K562 (cell line): Measurements from ENCODE around the gene TRAIP. TPM values are rescaled to one million over a fixed set of nuclear protein-coding genes. Genes with fewer than 3 reads are reported as not detected.

Source experiments
- FOXJ3 ChIP-seq: sonication (generic); formaldehyde crosslinking; IDR thresholded peaks from 2 replicates; pipeline ENCODE4 v1.4.0; 2020; ENCODE audit warnings: mild to moderate bottlenecking, missing genetic modification reagents
- L3MBTL2 ChIP-seq: fragments of 450-650 bp; IDR thresholded peaks from 2 replicates; pipeline ENCODE4 v1.6.1; 2016; ENCODE audit warnings: mild to moderate bottlenecking, moderate library complexity
- MYNN ChIP-seq, 2 experiments: sonication (generic); formaldehyde crosslinking in 1 of 2; IDR thresholded peaks; 2 replicates each; pipeline versions ENCODE4 v1.5.0 to v1.6.1; 2016 to 2020; ENCODE audit warnings: antibody characterized with exemption in 1 of 2, missing genetic modification reagents in 1 of 2
- NCOA1 ChIP-seq: fragments of 450-650 bp; IDR thresholded peaks from 2 replicates; pipeline ENCODE4 v1.6.1; 2016; ENCODE audit warnings: low read depth
- NR4A1 ChIP-seq, 2 experiments: fragments of 250-450 bp in 1 of 2; fragments of 450-650 bp in 1 of 2; sonication (Bioruptor Pico) in 1 of 2; IDR thresholded peaks; 2 replicates each; pipeline versions ENCODE4 v1.4.0 to v1.6.1; 2016 to 2020; ENCODE audit warnings: mild to moderate bottlenecking in 2 of 2, missing compliant biosample characterization in 1 of 2, missing genetic modification characterization in 1 of 2, moderate library complexity in 1 of 2
- PHF20 ChIP-seq: fragments of 450-650 bp; IDR thresholded peaks from 2 replicates; pipeline ENCODE4 v1.6.1; 2018; ENCODE audit not compliant: partially characterized antibody
- PHF8 ChIP-seq: fragments of 200-600 bp; sonication (generic); IDR thresholded peaks from 2 replicates; pipeline ENCODE4 v1.6.1; 2012; ENCODE audit warnings: mixed run types, mild to moderate bottlenecking, inconsistent platforms, low read length, moderate library complexity, borderline replicate concordance
- REST ChIP-seq, 2 experiments: fragments of 450-650 bp; formaldehyde crosslinking in 1 of 2; IDR thresholded peaks; 2 replicates each; pipeline versions ENCODE4 v1.4.0 to v1.6.1; 2014 to 2020; ENCODE audit warnings: mild to moderate bottlenecking in 2 of 2, borderline replicate concordance in 1 of 2, low read depth in 1 of 2
- TAF9B ChIP-seq: fragments of 450-650 bp; IDR thresholded peaks from 2 replicates; pipeline ENCODE4 v1.6.1; 2018; ENCODE audit warnings: mild to moderate bottlenecking; ENCODE audit not compliant: partially characterized antibody
- TFAP4 ChIP-seq: sonication (generic); formaldehyde crosslinking; IDR thresholded peaks from 2 replicates; pipeline ENCODE4 v1.8.0; 2022; ENCODE audit warnings: missing genetic modification reagents, mild to moderate bottlenecking, moderate library complexity, borderline replicate concordance
- VEZF1 ChIP-seq: fragments of 200-800 bp; sonication (Bioruptor generic); IDR thresholded peaks from 2 replicates; pipeline ENCODE4 v1.6.1; 2017; ENCODE audit warnings: missing genetic modification characterization, missing compliant biosample characterization
- ZFX ChIP-seq: sonication (generic); formaldehyde crosslinking; IDR thresholded peaks from 2 replicates; pipeline ENCODE4 v1.8.0; 2022; ENCODE audit warnings: mild to moderate bottlenecking, missing genetic modification reagents, moderate library complexity
- ZNF512 ChIP-seq: IDR thresholded peaks from 2 replicates; pipeline ENCODE4 v1.6.1; 2016; ENCODE audit warnings: missing genetic modification characterization, missing compliant biosample characterization
- polyA plus RNA-seq, 8 experiments: library from polyadenylated mRNA; depleted of rRNA in 4 of 8; stranded (reverse) in 5 of 8; unstranded in 3 of 8; fragments of >200 nt; fragmentation: Nextera tagmentation in 2 of 8; fragmentation: Illumina TruSeq in 1 of 8; extraction: Ambion mirVana in 2 of 8; extraction: Trizol in 1 of 8; gene quantifications; 2 replicates each; pipeline versions ENCODE4 v1.2.1 to v1.2.3, GENCODE V29; 2011 to 2014; ENCODE audit warnings: inconsistent platforms in 1 of 8, missing spikeins in 1 of 8
- total RNA-seq, 7 experiments: library from RNA; depleted of rRNA in 6 of 7; stranded (reverse); fragments of >200 nt in 6 of 7; fragmentation: Illumina TruSeq in 2 of 7; extraction: Trizol in 2 of 7; gene quantifications; 2 replicates each; pipeline versions ENCODE4 v1.2.1 to v1.2.3, GENCODE V29; 2011 to 2021; ENCODE audit warnings: low replicate concordance in 1 of 7

The TRAIP gene
- total and polyA plus RNA-seq, 9 of the 15 experiments (the other 6 are each of a cell fraction or from before 2014, with no cell fraction given) = 14.3 to 38.6 (median 21.2) TPM

- TF ChIP-seq REST (IDR thresholded peaks at IDR 0.05; ENCODE audit: borderline replicate concordance) (peak; percentile 73), REST (CRISPR knock-in tag; IDR thresholded peaks at IDR 0.05; ENCODE audit: low read depth) (no peak), ZFX (CRISPR knock-in tag) (peak; percentile 53), NCOA1 (no peak), TFAP4 (peak; percentile 49; the same call in 1 of the 2 replicates), FOXJ3 (no peak), PHF8 (peak; percentile 46; the same call in 1 of the 2 replicates), VEZF1 (0 out of 2 replicates have a peak, but pooled peaks have one; percentile 14), ZNF512 (tag) (no peak), TAF9B (no peak), L3MBTL2 (0 out of 2 replicates have a peak, but pooled peaks have one; percentile 21), PHF20 (peak; percentile 21), NR4A1 (CRISPR knock-in tag; IDR thresholded peaks at IDR 0.05) (no peak), NR4A1 (tag; IDR thresholded peaks at IDR 0.05) (peak; percentile 29; the same call in 1 of the 2 replicates), MYNN (IDR thresholded peaks at IDR 0.05) (peak; percentile 95), MYNN (CRISPR knock-in tag; IDR thresholded peaks at IDR 0.05) (no peak)
Observed at GRCh38 chr3:49813497-49814174, 42.7 kb downstream of the TRAIP start, which contains the start of gene UBA7 (continued).
